Activated CD4-positive, alpha-beta T cell treated with anti-CD3 and anti-CD28 coated beads, Interleukin-2, amount 50 U/mL, for 24 hours (primary cell): Measurements from ENCODE around the gene COG8.
"Not testable (repeated sequence)": the region's sequence is repeated elsewhere in the genome, so short reads cannot be mapped to it uniquely, and the experiment has no call there.

ENCODE experiments used
- DNase-seq, 2 donors: peaks; one replicate each; pipeline ENCODE4 v3.0.0-alpha.2; 2020; ENCODE audit warnings: low read depth in 1 of 2, low spot score in 1 of 2

COG8 gene, protein sequence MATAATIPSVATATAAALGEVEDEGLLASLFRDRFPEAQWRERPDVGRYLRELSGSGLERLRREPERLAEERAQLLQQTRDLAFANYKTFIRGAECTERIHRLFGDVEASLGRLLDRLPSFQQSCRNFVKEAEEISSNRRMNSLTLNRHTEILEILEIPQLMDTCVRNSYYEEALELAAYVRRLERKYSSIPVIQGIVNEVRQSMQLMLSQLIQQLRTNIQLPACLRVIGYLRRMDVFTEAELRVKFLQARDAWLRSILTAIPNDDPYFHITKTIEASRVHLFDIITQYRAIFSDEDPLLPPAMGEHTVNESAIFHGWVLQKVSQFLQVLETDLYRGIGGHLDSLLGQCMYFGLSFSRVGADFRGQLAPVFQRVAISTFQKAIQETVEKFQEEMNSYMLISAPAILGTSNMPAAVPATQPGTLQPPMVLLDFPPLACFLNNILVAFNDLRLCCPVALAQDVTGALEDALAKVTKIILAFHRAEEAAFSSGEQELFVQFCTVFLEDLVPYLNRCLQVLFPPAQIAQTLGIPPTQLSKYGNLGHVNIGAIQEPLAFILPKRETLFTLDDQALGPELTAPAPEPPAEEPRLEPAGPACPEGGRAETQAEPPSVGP

DNA sequence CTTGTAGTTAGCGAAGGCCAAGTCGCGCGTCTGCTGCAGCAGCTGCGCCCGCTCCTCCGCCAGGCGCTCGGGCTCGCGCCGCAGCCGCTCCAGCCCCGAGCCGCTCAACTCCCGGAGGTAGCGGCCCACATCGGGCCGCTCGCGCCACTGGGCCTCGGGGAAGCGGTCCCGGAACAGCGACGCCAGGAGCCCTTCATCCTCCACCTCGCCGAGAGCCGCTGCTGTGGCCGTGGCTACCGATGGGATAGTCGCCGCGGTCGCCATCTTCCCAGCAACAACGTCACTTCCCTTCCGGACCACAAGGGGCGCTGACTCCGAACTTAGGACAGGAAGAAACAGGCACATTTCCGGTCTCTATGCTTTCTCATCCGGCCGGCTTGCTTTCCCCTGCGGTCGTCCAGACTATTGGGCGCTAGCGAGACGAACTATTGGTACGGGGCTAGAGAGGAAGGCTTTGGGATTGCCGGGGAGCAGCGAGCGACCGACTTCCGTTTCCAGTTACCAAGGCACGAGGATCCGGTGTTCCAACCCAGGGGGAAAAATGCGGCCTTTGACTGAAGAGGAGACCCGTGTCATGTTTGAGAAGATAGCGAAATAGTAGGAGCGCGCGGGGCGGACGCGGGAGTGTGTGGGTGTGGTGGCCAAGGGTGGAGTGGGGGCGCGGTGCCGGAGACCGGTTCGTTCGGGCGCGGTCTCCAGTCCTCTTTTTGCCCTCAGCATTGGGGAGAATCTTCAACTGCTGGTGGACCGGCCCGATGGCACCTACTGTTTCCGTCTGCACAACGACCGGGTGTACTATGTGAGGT lies at the start of gene COG8, which contains the start of gene NIP7:
Gene COG8 (minus strand): TSS at position 276 of the 806 bp plus-strand sequence. CDS start 12 bp downstream, at position 264.
Gene NIP7 (plus strand): TSS at position 484 of the 806 bp plus-strand sequence. CDS start 58 bp downstream, at position 542.
- peak; percentile 81 to 92 for DNase-seq

DNA sequence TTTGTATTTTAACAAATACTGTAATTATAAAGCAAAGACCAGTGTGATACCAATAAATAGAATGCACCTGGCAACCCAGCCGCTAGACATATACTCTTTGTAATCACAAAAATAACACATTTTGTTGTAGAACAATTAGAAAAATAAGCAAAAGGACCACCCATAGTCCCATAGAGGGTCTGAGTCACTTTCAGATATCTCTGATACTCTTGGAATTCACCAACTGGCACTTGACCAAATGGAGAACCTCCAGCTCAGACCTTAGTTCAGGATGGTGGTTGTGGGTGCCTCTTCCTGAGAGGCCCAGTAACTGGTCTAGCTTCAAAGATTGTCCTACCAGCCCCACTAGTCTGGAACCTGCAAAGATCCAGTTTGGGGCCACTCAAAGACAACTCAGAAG lies 47.2 kb upstream of the COG8 start:
- no peak for DNase-seq

DNA sequence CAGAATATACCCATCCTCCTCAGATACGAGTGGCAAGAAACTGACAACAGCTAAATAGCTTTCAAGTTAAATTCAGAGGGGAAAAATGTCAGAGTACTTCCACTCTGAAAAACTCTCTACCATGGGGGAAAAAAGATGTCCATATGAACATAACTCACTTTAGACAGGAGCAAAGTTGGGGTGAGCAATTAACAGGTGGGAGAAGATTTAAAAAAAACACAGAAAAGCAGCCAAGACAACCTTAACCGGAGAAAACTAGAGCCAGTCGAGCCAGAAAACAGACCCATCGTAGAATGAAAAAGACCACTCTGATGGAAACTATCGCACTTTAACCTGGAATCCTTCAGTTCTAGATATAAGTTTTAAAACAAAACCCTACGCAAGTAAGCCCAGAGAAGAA lies 45.6 kb upstream of the COG8 start:
- DNase-seq = no peak

DNA sequence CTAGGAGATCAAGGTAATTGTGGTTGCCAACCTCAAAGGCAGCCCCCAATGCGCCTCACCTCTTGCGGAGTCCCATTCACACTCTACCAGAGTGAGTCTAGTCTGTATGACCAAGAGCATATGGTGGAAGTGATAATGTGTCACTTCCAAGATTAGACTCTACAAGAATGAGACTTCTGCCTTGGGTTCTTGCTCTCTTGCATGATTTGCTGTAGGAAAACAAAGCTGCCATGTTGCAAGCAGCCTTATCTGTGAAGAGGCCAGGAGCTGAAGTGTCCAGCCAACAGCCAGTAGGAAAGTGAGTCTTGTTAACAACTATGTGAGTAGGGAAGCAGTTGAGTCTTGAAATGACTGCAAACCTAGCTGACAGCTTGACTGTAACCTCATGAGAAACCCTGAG lies 43.1 kb upstream of the COG8 start:
- DNase-seq = no peak

DNA sequence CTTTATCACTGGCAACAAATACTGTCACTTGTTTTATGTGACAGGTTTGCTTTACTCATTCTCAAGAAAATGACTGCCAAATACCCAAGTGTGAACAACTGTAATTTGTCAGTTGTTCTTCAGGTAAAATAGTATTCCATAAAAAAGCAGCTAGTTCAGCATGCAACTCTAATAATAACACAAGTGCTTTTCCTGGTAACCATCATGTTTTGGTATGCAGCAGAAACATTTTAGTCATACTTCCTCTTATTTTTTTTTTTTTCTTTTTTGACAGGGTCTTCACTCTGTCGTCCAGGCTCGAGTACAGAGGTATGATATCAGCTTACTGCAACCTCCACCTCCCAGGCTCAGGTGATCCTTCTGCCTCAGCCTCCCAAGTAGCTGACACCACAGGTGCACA lies 41.9 kb upstream of the COG8 start:
- no peak for DNase-seq

DNA sequence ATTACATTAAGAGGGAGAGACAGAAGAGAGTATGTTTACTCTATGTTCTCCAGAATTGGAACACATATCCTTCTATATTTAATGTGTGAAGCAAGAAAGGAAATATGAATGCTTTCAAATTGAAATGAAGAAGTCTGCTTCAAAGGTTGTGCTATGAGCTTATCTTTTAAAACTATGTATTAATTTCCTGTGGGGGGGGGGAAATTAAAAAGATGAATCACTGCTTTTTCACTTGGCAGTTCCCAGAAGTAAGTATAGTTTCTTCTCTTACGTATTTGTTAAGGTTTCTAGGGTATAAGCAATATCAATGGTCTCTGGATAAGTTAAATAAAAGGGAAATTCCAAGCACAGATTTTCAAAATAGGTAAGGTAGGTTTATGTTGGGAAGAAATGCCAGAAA lies 39.4 kb upstream of the COG8 start:
- DNase-seq = no peak

DNA sequence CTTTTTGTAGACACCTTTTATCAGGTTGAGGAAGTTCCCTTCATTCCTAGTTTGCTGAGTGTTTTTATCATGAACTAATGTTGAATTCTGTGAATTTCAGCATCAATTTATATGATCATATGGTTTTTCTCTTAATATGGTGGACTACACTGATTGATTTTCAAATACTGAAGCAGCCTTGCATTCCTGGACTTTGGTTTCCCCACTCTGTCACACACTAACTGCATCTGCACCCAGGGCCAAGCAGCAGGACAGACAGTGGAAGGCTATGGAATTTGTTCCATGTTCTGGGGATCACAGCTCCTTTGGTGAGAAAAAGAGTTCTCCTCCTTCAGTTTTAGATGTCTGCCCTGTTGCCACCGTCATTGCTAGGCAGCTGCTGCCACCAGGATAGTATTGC lies 38.7 kb upstream of the COG8 start:
- DNase-seq = no peak

DNA sequence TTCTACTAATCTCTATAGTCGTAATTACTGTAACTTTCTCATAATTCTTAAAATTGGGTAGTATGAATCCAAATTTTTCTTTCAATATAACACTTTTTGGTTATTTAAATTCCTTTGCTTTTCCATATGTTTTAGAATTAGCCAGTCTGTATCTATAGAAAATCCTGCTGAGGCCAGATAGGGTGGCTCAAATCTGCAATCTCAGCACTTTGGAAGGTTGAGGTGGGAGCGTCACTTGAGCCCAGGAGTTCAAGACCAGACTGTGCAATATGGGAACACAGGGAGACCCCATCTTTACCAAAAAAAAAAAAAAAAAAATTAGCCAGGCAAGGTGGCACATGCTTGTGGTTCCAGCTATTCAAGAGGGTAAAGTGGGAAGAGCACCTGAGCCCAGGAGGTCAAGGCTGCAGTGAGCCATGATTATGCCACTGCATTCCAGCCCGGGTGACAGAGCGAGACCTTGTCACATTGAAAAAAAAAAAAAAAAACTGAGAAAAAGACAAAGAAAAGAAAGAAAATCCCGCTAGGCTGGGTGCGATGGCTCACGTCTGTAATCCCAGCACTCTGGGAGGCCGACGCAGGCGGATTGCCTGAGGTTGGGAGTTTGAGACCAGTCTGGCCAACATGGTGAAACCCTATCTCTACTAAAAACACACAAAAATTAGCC lies 37.2 kb upstream of the COG8 start:
- DNase-seq = no peak

DNA sequence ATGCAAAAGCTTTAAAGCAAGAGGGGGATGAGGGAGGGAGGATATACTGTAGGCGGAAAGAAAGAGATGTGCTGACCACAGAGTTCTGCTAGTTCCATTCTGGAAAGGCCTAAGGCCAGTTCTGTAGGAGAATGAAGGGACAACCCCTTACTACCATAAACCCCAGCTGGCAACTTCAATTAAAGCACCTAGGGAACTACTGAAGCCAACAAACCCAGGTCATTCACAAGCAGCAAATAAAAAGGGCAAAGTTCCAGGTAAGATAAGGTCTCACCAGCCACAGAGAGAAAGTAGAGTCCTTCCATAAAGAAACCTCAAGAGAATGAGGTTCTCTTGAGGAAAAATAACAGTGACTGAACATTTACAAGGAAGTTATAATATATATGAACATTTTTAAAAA lies 33.7 kb upstream of the COG8 start:
- DNase-seq = no peak

DNA sequence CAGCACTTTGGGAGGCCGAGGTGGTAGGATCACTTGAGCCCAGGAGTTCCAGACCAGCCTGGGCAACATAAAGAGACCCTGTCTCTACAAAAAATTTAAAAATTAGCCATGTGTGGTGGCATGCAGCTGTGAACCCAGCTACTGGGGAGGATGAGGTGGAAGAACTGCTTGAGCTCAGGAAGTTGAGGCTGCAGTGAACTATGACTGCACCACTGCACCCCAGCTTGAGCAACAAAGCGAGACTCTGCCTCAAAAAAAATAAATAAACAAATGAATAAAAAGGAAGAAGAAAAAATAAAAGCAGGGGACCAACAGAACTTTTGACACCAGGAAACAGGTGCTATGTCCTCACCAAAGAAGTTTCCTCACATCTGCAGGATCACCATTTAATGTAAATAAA lies 32.2 kb upstream of the COG8 start:
- no peak for DNase-seq

DNA sequence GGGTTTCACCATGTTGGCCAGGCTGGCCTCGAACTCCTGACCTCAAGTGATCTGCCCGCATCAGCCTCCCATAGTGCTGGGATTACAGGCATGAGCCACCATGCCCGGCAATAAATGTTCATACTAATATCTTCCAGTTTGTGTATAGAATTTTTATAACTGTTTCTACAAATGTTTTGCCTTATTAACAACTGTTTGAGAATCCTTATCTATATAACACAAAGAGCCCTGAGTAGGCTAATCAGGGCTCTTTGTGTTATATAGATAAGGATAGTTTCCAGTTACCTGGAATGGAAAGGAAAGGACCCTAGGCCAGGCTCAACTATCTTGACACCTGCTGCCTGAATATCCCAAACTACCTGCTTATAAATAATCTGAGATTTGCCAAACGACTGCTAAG lies 29.5 kb upstream of the COG8 start:
- no peak for DNase-seq

DNA sequence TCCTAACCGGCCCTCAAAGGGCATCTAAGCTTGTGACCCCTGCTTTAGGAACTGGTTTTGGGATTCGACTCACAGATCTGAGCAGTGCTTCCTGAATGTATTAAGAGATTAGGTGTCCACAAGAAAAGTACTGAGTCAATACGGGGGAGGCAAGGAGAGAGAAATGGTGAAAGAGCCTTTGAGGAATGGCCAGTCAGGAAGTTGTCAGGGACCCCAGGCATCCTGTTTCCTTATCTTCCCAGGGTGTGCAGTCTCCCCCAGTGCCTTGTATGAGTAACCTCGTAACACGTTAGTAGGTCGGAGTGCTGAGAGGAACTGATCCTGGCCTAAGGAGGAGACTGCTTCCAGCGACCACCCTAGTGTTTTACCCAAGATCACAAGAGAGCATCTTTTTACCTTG lies 28.6 kb upstream of the COG8 start:
- no peak for DNase-seq

DNA sequence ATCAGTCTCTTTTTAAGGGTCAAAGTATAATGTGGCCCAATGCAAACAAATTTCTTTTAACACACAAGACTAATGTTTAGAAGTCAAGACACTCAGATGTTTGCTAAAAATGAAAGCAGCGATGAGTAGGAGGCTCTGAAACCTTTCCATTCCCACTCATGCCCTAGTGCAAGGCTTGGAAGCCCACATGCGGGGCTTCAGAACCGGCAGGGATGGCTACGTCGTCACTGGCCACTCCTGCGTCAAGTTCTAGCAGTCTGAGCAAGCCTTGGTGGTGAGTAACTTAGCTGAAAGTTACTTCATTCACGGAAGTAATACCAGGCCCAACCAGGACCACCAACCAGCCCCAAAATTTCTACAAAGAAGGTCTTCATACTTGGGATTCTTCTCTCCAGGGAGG lies 27.1 kb upstream of the COG8 start:
- no peak for DNase-seq

DNA sequence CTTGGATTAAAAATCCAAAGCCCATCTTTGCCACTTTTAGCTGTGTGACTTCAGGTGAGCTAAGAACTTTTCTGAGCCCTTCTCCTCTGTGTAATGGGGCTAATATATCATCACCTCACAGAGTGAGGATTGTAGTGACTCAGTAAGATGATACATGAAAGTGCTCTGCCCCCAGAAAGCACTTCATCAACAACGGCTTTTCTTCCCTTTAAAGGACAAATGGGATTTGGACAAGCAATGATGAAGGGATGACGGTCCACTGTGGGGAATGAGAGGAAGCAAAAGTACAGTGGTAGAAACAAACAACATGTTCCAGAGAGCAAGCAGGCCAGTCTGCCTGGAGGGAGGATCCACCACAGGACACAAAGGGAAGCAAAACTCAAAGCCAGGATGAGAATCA lies 26.5 kb upstream of the COG8 start:
- DNase-seq = no peak

DNA sequence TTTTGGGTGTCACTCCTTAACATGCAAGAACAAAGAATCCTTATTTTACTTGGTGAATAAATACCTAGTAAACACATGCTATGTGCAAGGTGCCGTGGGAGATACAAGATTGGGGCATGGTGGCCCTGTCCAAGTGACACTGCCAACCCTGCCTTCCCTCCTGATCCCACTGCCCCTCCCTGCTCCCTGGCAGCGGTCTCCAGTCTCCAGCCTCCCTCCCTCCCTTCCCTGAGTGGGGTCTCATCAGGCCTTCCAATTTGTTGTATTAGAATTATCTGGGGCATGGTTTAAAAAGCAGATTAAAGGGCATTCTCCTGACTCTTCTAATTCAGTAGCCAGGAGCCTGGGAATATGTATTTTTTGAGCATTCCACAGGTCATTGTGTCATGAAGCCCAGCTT lies 24.7 kb upstream of the COG8 start:
- no peak for DNase-seq

DNA sequence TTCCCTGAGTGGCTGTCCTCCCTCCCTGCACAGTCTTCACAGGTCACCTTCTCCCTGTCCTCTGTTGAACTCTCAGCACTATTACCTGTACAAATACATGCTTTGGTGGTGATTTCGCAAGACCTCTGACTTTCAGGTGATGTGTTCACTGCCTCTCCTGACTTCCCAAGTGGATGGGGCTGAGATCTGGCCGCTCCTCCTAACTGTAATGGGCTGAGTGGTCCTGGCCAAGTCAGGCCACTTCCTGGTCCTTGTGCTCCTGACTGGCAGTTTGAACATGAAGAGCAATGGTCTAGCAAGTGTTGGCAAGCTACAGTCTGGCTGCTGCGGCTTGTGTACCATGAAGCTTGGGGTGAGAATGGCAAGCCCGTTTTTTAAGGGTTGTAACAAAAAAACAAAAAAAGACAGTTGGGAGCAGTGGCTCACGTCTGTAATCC lies 23.9 kb upstream of the COG8 start:
- DNase-seq = no peak

DNA sequence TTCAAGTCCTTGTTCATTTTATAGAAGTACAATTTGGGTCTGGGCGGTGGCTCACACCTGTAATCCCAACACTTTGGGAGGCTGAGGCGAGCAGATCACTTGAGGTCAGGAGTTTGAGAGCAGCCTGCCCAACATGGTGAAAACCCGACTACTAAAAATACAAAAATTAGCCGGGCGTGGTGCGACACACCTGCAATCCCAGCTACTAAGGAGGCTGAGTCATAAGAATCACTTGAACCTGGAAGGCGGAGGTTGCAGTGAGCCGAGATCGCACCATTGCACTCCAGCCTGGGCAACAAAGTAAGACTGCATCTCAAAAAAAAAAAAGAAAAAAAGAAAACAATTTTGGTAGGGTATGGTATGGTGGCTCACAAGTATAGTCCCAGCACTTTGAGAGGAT lies 20.7 kb upstream of the COG8 start:
- not testable (repeated sequence) for DNase-seq

DNA sequence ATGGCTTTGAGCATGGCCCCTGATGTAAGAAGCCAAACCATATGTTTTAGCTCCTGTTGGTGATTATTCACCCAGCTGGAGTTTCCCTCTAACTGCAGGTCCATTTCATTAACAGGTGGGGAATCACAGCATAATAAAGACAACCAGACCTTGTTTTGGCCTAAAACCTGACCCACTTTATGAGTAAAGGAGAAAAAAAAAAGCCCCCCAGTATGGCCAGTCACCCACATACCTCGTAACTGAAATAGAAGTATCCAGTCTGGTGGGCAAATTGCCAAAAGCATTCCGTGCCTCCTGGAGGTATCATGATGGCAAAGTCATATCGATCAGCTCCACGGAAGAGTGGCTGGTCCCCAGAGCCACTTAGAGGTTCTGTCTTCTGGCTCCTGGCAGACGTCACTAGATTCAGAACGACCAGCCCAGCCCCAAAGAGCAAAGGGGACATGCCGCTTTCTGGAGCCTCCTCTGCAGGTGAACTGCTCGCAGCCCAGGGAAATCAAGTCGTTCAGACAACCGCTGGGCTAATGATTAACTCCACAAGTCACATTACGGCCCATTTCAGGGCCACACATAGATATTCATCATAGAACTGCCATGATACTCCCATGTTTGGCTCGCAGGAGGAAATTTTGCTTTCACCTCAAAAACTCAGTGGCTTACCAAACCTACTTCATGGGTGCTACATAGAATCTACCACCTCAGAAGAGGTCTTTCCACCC lies 12.1 kb upstream of the COG8 start, which contains the start of gene TMED6:
Gene TMED6 (minus strand): TSS at position 478 of the 719 bp plus-strand sequence. CDS start 33 bp downstream, at position 445.
- DNase-seq = no peak

DNA sequence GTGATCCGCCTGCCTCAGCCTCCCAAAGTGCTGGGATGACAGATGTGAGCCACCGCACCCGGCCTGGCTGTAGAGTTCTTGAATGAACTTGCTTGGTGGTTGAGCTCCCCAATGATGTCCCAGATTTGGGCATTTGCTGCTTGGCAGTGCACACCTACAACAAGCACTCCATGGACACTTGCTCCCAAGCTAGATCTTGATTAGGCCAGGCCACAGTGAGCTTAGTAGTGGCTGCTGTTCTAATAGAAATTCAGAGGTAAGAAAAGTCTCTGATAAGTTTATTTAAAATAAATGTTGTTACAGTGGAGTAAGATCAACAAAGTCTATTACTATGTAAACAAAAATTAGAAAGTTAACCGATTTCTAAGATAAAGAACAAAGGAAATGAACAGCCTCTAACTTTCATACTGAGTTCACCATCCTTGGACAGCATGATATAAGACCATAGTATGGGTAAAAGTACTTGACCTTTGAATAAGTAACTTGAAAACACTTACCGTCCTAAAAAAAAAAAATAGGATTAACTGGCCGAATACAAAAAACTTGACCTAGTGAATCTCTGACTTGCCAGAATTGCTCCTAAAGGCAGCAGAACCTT lies 11.3 kb upstream of the COG8 start:
- DNase-seq = no peak

DNA sequence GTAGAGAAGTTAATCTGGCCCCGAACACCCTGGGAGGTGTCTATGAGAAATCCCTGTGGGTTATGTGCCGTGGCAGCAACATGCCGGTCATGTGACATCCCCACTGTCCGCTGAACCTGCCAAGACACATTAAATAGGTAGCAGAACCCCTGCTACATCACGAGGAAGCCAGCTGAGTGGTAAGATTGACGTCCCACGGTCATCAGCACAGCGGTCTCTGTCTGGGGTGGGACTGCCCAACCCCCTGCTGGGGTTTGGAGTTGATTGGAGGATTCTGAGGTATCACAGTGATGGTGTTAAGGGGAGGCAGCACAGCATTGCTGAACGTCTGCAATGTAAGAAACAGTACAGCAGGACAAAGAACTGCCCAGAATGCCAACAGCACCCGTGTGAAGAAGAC lies 10.2 kb upstream of the COG8 start:
- no peak for DNase-seq
